GM12873 (cell line): ENCODE measurements around the gene BTAF1.

Source experiments
- CTCF ChIP-seq: IDR thresholded peaks from 2 replicates; pipeline ENCODE4 v1.5.1; 2012; ENCODE audit warnings: low read depth, mild to moderate bottlenecking, moderate library complexity, low read length, control low read depth; ENCODE audit not compliant: insufficient read depth; ENCODE audit errors: missing control alignments

The BTAF1 gene

GRCh38 chr10:91932737-91933136, 9.2 kb downstream of the BTAF1 start:
- no peak for TF ChIP-seq CTCF

GRCh38 chr10:91935886-91936285, 12.3 kb downstream of the BTAF1 start:
- TF ChIP-seq CTCF = no peak

- no peak for TF ChIP-seq CTCF
Measured at GRCh38 chr10:91939653-91940052, 16.1 kb downstream of the BTAF1 start.

- TF ChIP-seq CTCF = no peak
Measured at GRCh38 chr10:91941426-91941825, 17.9 kb downstream of the BTAF1 start.

- no peak for TF ChIP-seq CTCF
Measured at GRCh38 chr10:91944880-91945630, 21.5 kb downstream of the BTAF1 start.

- no peak for TF ChIP-seq CTCF
Measured at GRCh38 chr10:91953600-91954160, 30.1 kb downstream of the BTAF1 start.

- no peak for TF ChIP-seq CTCF
Measured at GRCh38 chr10:91955114-91955513, 31.5 kb downstream of the BTAF1 start.
